HG03342 (cell line): ENCODE results near the gene ATG2A.
"Not testable (repeated sequence)": the region's sequence is repeated elsewhere in the genome, so short reads cannot be mapped to it uniquely, and the experiment has no call there.

Experiments used
- ATAC-seq: cut with Tn5 transposase; IDR thresholded peaks from one replicate; pipeline ENCODE4 v1.9.1; 2021; ENCODE audit warnings: mild to moderate bottlenecking, moderate library complexity; ENCODE audit not compliant: unreplicated experiment

Gene ATG2A

GRCh38 chr11:64857485-64857884 is 59.5 kb downstream of the ATG2A start:
- ATAC-seq, result no peak

GRCh38 chr11:64856382-64857227 is 60.4 kb downstream of the ATG2A start:
- no peak for ATAC-seq

- ATAC-seq, result no peak
These were observed 61.3 kb downstream of the ATG2A start for GRCh38 chr11:64855596-64856304.

GRCh38 chr11:64854534-64855502 is 62.2 kb downstream of the ATG2A start:
- ATAC-seq, result no peak

- no peak for ATAC-seq
These were observed 62.9 kb downstream of the ATG2A start for GRCh38 chr11:64854157-64854533.

- no peak for ATAC-seq
These were observed 63.3 kb downstream of the ATG2A start for GRCh38 chr11:64853709-64854108.

- no peak for ATAC-seq
These were observed 64.1 kb downstream of the ATG2A start for GRCh38 chr11:64852804-64853509.

- ATAC-seq, result no peak
These were observed 65.1 kb downstream of the ATG2A start for GRCh38 chr11:64851831-64852351.

- ATAC-seq, result peak; percentile 54
These were observed 65.9 kb downstream of the ATG2A start for GRCh38 chr11:64850979-64851567.

- ATAC-seq, result no peak
These were observed 67.2 kb downstream of the ATG2A start for GRCh38 chr11:64849598-64850356.

- ATAC-seq, result no peak
These were observed 68.0 kb downstream of the ATG2A start for GRCh38 chr11:64848826-64849597.

- ATAC-seq, result no peak
These were observed 68.7 kb downstream of the ATG2A start for GRCh38 chr11:64848214-64848825.

- ATAC-seq, result peak; percentile 27
These were observed 69.9 kb downstream of the ATG2A start for GRCh38 chr11:64846998-64847666.

GRCh38 chr11:64845776-64846129 is 71.3 kb downstream of the ATG2A start:
- not testable (repeated sequence) for ATAC-seq

GRCh38 chr11:64845129-64845775 is 71.8 kb downstream of the ATG2A start:
- ATAC-seq, result no peak
